Nephron progenitor cell (in vitro differentiated cells): ENCODE data around the gene RAE1.
A peak's percentile ranks its signal among the peaks of the same experiment; 100 is the strongest.

ENCODE experiments used
- DNase-seq: peaks from one replicate; pipeline ENCODE4 v3.0.0; 2021
- H3K27ac Mint-ChIP-seq: 2 replicates; pipeline ENCODE4 v1.8.0; 2021; ENCODE audit warnings: mild to moderate bottlenecking, moderate library complexity, mixed read lengths
- H3K27me3 Mint-ChIP-seq: 2 replicates; pipeline ENCODE4 v1.8.0; 2021; ENCODE audit warnings: mild to moderate bottlenecking, low read depth, mixed read lengths; ENCODE audit not compliant: poor library complexity
- H3K36me3 Mint-ChIP-seq: 2 replicates; pipeline ENCODE4 v1.8.0; 2021; ENCODE audit warnings: low read depth, mixed read lengths
- H3K4me1 Mint-ChIP-seq: 2 replicates; pipeline ENCODE4 v1.8.0; 2021; ENCODE audit warnings: mixed read lengths
- H3K4me3 Mint-ChIP-seq: 2 replicates; pipeline ENCODE4 v1.8.0; 2021; ENCODE audit warnings: mild to moderate bottlenecking, moderate library complexity, mixed read lengths
- H3K9me3 Mint-ChIP-seq: 2 replicates; pipeline ENCODE4 v1.8.0; 2021; ENCODE audit warnings: mild to moderate bottlenecking, moderate library complexity, mixed read lengths
- CTCF ChIP-seq: fragments of 200-600 bp; sonication (generic); IDR thresholded peaks from 2 replicates; pipeline ENCODE4 v1.5.0; 2021; ENCODE audit warnings: antibody characterized with exemption

Gene RAE1

GRCh38 chr20:57383447-57384347, 32.6 kb downstream of the RAE1 start:
- Mint-ChIP-seq H3K27me3 (peaks cover 6% of the 10 kb centered on the region), H3K4me3 (no peak overlapping the region), H3K36me3 (peaks cover 21% of the 10 kb centered on the region), H3K4me1 (peaks cover 14% of the 10 kb centered on the region), H3K9me3 (no peaks in the 10 kb centered on the region), H3K27ac (no peak overlapping the region)
- no peak for TF ChIP-seq CTCF
- no peak for DNase-seq

- H3K4me3 Mint-ChIP-seq = no peak overlapping the region
- no peak for TF ChIP-seq CTCF
- H3K36me3 Mint-ChIP-seq = peaks cover 16% of the 10 kb centered on the region
- H3K27ac Mint-ChIP-seq = no peak overlapping the region
- H3K9me3 Mint-ChIP-seq = no peaks in the 10 kb centered on the region
- peaks cover 18% of the 10 kb centered on the region for H3K4me1 Mint-ChIP-seq
- peaks cover 10% of the 10 kb centered on the region for H3K27me3 Mint-ChIP-seq
- DNase-seq = no peak
These were observed 33.4 kb downstream of the RAE1 start for GRCh38 chr20:57384486-57384885.

GRCh38 chr20:57384953-57385761, 34.1 kb downstream of the RAE1 start:
- peaks cover 10% of the 10 kb centered on the region for H3K27me3 Mint-ChIP-seq
- DNase-seq = no peak
- TF ChIP-seq CTCF = no peak
- H3K9me3 Mint-ChIP-seq = no peaks in the 10 kb centered on the region
- H3K4me1 Mint-ChIP-seq = peaks cover 21% of the 10 kb centered on the region
- H3K27ac Mint-ChIP-seq = no peak overlapping the region
- peaks cover 16% of the 10 kb centered on the region for H3K36me3 Mint-ChIP-seq
- H3K4me3 Mint-ChIP-seq = no peak overlapping the region

- H3K4me3 Mint-ChIP-seq = no peak overlapping the region
- peak overlapping the region; percentile 45 for H3K27ac Mint-ChIP-seq
- H3K4me1 Mint-ChIP-seq = peaks cover 27% of the 10 kb centered on the region
- H3K36me3 Mint-ChIP-seq = peaks cover 16% of the 10 kb centered on the region
- no peak for DNase-seq
- H3K9me3 Mint-ChIP-seq = no peaks in the 10 kb centered on the region
- H3K27me3 Mint-ChIP-seq = peaks cover 13% of the 10 kb centered on the region
- no peak for TF ChIP-seq CTCF
These were observed 34.9 kb downstream of the RAE1 start for GRCh38 chr20:57385940-57386339.

- H3K36me3 Mint-ChIP-seq = peaks cover 11% of the 10 kb centered on the region
- H3K4me1 Mint-ChIP-seq = peaks cover 27% of the 10 kb centered on the region
- no peak for DNase-seq
- H3K9me3 Mint-ChIP-seq = no peaks in the 10 kb centered on the region
- peaks cover 13% of the 10 kb centered on the region for H3K27me3 Mint-ChIP-seq
- TF ChIP-seq CTCF = no peak
- no peak overlapping the region for H3K4me3 Mint-ChIP-seq
- no peak overlapping the region for H3K27ac Mint-ChIP-seq
These were observed 35.7 kb downstream of the RAE1 start for GRCh38 chr20:57386762-57387161.
